8988T (cell line): ENCODE data around the gene SLC24A3.

ENCODE experiments used
- DNase-seq: peaks from one replicate; pipeline ENCODE4 v3.0.0; 2011

SLC24A3 gene

GRCh38 chr20:19244291-19244690 lies 31.8 kb downstream of the SLC24A3 start:
- no peak for DNase-seq

GRCh38 chr20:19249106-19249879 lies 36.9 kb downstream of the SLC24A3 start:
- DNase-seq: no peak

- DNase-seq: no peak
These were observed 37.9 kb downstream of the SLC24A3 start for GRCh38 chr20:19250346-19250745.

- DNase-seq: no peak
These were observed 39.1 kb downstream of the SLC24A3 start for GRCh38 chr20:19251506-19251905.

GRCh38 chr20:19251958-19252357 lies 39.5 kb downstream of the SLC24A3 start:
- no peak for DNase-seq

- no peak for DNase-seq
These were observed 40.1 kb downstream of the SLC24A3 start for GRCh38 chr20:19252451-19253120.

- no peak for DNase-seq
These were observed 40.9 kb downstream of the SLC24A3 start for GRCh38 chr20:19253316-19253715.

GRCh38 chr20:19253916-19254820 lies 41.7 kb downstream of the SLC24A3 start:
- no peak for DNase-seq

GRCh38 chr20:19254956-19255355 lies 42.5 kb downstream of the SLC24A3 start:
- no peak for DNase-seq

GRCh38 chr20:19256085-19256484 lies 43.6 kb downstream of the SLC24A3 start:
- no peak for DNase-seq

GRCh38 chr20:19256906-19257595 lies 44.6 kb downstream of the SLC24A3 start:
- DNase-seq: no peak

- DNase-seq: no peak
These were observed 45.4 kb downstream of the SLC24A3 start for GRCh38 chr20:19257865-19258264.

- DNase-seq: no peak
These were observed 46.7 kb downstream of the SLC24A3 start for GRCh38 chr20:19259141-19259591.

GRCh38 chr20:19260412-19261090 lies 48.1 kb downstream of the SLC24A3 start:
- DNase-seq: no peak

- no peak for DNase-seq
These were observed 51.7 kb downstream of the SLC24A3 start for GRCh38 chr20:19264191-19264590.

GRCh38 chr20:19265646-19266374 lies 53.4 kb downstream of the SLC24A3 start:
- DNase-seq: no peak

GRCh38 chr20:19268426-19268825 lies 56.0 kb downstream of the SLC24A3 start:
- no peak for DNase-seq

- no peak for DNase-seq
These were observed 57.4 kb downstream of the SLC24A3 start for GRCh38 chr20:19269737-19270340.

GRCh38 chr20:19271879-19272651 lies 59.6 kb downstream of the SLC24A3 start:
- no peak for DNase-seq
